ENCODE results near the gene CDH9.

The CDH9 gene

GRCh38 chr5:26847041-26847736 lies 191.2 kb downstream of the CDH9 start:
- no peak for DNase-seq
- intact Hi-C loops (cut with DNase I): no loop called here

DNA sequence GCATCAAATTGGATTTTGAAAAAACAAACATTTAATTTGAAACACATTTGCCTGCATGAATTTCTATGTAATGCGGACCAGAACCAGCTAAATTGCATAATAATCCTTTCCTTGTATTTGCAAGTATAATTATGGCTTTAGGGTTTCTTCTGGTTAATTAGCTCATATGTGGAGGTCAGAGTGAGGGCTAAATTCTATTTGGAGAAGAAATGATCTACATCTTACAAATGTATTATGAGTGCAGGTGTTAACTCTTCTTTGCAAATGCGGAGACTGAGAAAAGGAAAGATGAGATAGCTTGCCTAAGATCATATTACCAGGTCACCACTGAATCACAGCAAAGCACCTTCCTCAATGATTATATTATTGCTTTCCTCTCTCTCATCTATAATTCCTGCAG lies 194.7 kb downstream of the CDH9 start:
- intact Hi-C loops (cut with DNase I): no loop called here
- no peak for DNase-seq

DNA sequence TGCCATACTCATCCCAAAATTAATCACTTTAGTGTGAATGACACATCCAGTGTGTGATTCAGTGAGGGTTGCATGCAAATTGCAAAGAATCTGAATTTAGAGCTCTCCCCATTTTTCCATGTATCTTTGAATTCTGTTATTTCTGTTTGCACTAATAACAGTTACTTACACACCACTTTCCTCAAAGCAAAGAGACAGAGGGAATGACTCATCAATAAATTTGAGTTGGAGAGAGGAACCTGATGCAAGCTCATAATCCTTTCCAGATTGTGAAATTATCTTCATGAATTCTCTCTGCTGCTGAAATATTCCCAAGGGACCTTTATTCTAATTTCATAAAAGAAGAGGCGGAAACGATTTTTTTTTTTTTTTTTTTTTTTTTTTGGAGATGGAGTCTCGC lies 204.8 kb downstream of the CDH9 start:
- intact Hi-C loops (cut with DNase I): no loop called here

More for the DNA sequence above, 204.8 kb downstream of the CDH9 start:
- peak in 5 of 42 donors; percentile 6 to 26 (median 11) for DNase-seq

Measured in head of caudate nucleus (tissue), 42 donors.